Measurements from ENCODE around the gene HIVEP3.

GRCh38 chr1:41658431-41659158 lies 260.1 kb downstream of the HIVEP3 start:
- TF ChIP-seq CTCF (IDR thresholded peaks at IDR 0.05) (no peak), POLR2A (IDR thresholded peaks at IDR 0.05) (no peak)
